ENCODE results near the gene ITGAL. TPM values are rescaled to one million over a fixed set of nuclear protein-coding genes. Genes with fewer than 3 reads are reported as not detected.

ITGAL gene
- total and polyA plus RNA-seq, 2 of the 13 experiments (the other 11 are each of a cell fraction or from before 2014, with no cell fraction given), result 0.86 to 1.2 TPM

DNA sequence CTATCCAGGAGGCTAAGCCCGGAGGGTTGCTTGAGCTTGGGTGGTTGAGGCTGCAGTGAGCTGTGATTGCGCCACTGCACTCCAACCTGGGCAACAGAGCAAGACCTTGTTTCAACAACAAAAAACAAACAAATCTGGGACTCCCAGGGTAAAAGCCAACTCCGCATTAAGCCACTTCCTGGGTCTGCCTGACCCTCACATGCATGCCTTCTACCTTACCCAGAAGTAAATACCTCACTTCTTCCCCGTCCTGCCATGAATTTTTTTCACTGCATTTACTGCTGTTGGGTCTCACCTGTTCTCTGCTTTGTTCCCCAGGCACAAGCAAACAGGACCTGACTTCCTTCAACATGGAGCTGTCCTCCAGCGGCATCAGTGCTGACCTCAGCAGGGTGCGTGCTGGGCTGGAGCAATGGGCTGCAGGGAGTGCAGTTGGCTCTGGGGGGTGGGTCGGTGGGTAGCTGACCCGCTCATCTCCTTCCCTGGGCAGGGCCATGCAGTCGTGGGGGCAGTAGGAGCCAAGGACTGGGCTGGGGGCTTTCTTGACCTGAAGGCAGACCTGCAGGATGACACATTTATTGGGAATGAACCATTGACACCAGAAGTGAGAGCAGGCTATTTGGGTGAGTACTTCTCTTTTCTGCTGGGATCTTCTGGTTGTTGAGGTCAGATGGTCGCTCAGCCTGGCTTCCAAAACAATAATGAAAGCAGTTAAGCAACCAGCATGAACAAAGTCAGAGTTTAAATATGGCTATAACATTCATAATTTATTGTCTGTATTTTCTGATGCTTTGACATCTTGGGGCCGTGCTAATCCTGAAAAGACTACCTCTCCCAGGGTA lies 16.4 kb downstream of the ITGAL start (continued):
- TF ChIP-seq PHF20 (CRISPR knock-in tag; IDR thresholded peaks at IDR 0.05) (no peak; the same call in 1 of the 2 replicates), PHF5A (CRISPR knock-in tag; IDR thresholded peaks at IDR 0.05; ENCODE audit: low read depth, unreplicated experiment) (no peak), ZSCAN31 (CRISPR knock-in tag; IDR thresholded peaks at IDR 0.05; ENCODE audit: low read depth) (no peak)

DNA sequence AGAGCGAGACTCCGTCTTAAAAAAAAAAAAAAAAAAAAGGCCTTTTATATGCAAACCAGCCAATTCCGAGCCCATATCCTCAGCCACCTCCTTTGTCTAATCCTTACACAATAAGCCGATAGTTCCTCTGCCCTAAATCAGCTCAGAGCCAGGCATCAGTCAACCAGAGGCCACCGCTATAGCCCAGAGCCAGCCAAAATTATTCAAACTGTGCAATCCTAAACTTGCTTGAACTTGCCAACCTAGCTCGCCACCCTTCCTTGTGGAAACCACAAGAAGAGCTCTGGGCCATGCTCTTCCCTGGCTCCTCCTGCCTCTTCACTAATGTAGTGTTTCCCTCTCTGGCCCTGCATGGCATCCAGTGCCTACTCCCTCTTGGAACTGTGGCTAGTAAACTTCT lies 17.7 kb downstream of the ITGAL start:
- H3K36me3 ChIP-seq (replicated peaks in 1 of 2; ENCODE audit: control insufficient read depth in 1 of 2, insufficient read depth in 2 of 2, low read length in 2 of 2), result no peaks in the 10 kb centered on the region
- no peak for ATAC-seq
- CTCF ChIA-PET (ENCODE audit: low intra/inter-chr PET ratio, low total read pairs), result no interaction called here
- TF ChIP-seq SP5 (CRISPR knock-in tag; IDR thresholded peaks at IDR 0.05; ENCODE audit: borderline replicate concordance, low read depth) (no peak), ZNF432 (CRISPR knock-in tag; IDR thresholded peaks at IDR 0.05; ENCODE audit: borderline replicate concordance) (no peak), ZNF468 (CRISPR knock-in tag; IDR thresholded peaks at IDR 0.05) (no peak), STAT5B (CRISPR knock-in tag; IDR thresholded peaks at IDR 0.05) (no peak), HHEX (CRISPR knock-in tag; IDR thresholded peaks at IDR 0.05) (no peak), DR1 (CRISPR knock-in tag; IDR thresholded peaks at IDR 0.05) (no peak), KLF15 (CRISPR knock-in tag; IDR thresholded peaks at IDR 0.05; ENCODE audit: borderline replicate concordance) (no peak), ZNF883 (CRISPR knock-in tag; IDR thresholded peaks at IDR 0.05; ENCODE audit: not compliant biosample characterization) (no peak), BRD4 (CRISPR knock-in tag; IDR thresholded peaks at IDR 0.05) (no peak), ZNF501 (CRISPR knock-in tag; IDR thresholded peaks at IDR 0.05) (no peak)
- TF ChIP-seq, protein P1, sequence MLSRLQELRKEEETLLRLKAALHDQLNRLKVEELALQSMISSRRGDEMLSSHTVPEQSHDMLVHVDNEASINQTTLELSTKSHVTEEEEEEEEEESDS (CRISPR knock-in tag; IDR thresholded peaks at IDR 0.05; ENCODE audit: borderline replicate concordance), result no peak
- TF ChIP-seq, protein P2, sequence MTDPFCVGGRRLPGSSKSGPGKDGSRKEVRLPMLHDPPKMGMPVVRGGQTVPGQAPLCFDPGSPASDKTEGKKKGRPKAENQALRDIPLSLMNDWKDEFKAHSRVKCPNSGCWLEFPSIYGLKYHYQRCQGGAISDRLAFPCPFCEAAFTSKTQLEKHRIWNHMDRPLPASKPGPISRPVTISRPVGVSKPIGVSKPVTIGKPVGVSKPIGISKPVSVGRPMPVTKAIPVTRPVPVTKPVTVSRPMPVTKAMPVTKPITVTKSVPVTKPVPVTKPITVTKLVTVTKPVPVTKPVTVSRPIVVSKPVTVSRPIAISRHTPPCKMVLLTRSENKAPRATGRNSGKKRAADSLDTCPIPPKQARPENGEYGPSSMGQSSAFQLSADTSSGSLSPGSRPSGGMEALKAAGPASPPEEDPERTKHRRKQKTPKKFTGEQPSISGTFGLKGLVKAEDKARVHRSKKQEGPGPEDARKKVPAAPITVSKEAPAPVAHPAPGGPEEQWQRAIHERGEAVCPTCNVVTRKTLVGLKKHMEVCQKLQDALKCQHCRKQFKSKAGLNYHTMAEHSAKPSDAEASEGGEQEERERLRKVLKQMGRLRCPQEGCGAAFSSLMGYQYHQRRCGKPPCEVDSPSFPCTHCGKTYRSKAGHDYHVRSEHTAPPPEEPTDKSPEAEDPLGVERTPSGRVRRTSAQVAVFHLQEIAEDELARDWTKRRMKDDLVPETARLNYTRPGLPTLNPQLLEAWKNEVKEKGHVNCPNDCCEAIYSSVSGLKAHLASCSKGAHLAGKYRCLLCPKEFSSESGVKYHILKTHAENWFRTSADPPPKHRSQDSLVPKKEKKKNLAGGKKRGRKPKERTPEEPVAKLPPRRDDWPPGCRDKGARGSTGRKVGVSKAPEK (CRISPR knock-in tag; IDR thresholded peaks at IDR 0.05; ENCODE audit: borderline replicate concordance), result no peak
- TF ChIP-seq, protein P3, sequence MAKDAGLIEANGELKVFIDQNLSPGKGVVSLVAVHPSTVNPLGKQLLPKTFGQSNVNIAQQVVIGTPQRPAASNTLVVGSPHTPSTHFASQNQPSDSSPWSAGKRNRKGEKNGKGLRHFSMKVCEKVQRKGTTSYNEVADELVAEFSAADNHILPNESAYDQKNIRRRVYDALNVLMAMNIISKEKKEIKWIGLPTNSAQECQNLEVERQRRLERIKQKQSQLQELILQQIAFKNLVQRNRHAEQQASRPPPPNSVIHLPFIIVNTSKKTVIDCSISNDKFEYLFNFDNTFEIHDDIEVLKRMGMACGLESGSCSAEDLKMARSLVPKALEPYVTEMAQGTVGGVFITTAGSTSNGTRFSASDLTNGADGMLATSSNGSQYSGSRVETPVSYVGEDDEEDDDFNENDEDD (CRISPR knock-in tag; IDR thresholded peaks at IDR 0.05; ENCODE audit: borderline replicate concordance), result no peak
- TF ChIP-seq, protein P4, sequence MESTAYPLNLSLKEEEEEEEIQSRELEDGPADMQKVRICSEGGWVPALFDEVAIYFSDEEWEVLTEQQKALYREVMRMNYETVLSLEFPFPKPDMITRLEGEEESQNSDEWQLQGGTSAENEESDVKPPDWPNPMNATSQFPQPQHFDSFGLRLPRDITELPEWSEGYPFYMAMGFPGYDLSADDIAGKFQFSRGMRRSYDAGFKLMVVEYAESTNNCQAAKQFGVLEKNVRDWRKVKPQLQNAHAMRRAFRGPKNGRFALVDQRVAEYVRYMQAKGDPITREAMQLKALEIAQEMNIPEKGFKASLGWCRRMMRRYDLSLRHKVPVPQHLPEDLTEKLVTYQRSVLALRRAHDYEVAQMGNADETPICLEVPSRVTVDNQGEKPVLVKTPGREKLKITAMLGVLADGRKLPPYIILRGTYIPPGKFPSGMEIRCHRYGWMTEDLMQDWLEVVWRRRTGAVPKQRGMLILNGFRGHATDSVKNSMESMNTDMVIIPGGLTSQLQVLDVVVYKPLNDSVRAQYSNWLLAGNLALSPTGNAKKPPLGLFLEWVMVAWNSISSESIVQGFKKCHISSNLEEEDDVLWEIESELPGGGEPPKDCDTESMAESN (CRISPR knock-in tag; conservative IDR thresholded peaks at IDR 0.05), result no peak

More for the DNA sequence above, 17.7 kb downstream of the ITGAL start:
- no peaks in the 10 kb centered on the region for H3K27me3 ChIP-seq (ENCODE audit: control insufficient read depth in 1 of 2, insufficient read depth in 2 of 2, low read length in 2 of 2)
- H3K79me2 ChIP-seq (ENCODE audit: insufficient read depth, low read length), result no peaks in the 10 kb centered on the region
- H3K4me2 ChIP-seq (ENCODE audit: low read depth, low read length), result no peak overlapping the region
- DNase-seq (ENCODE audit: low spot score), result no peak
- H3K9ac ChIP-seq (ENCODE audit: insufficient read depth, low read depth, low read length), result no peak overlapping the region
- H3K4me1 ChIP-seq (ENCODE audit: insufficient read depth, low read length), result peaks cover 49% of the 10 kb centered on the region
- no peak overlapping the region for H3K27ac ChIP-seq (ENCODE audit: extremely low read length, insufficient read depth, low read length)
- in situ Hi-C loops (cut with HindIII; ENCODE audit: extremely low pct_ligation_motif_present, low pct_unique_long_range_greater_than_20kb) (no loop called here), intact Hi-C loops (cut with micrococcal nuclease; ENCODE audit: unreplicated experiment) (no loop called here)
- H3K9me3 ChIP-seq (ENCODE audit: low read length), result no peaks in the 10 kb centered on the region
- no TSS peak for BruUV-seq (replicated peaks)
- no peak for FAIRE-seq
- H2AFZ ChIP-seq (ENCODE audit: low read length), result no peak overlapping the region
- 97% methylated on average over 6 of the region's 6 CpGs for WGBS (ENCODE audit: low lambda C conversion rate)
- H4K20me1 ChIP-seq (ENCODE audit: insufficient read depth, low read length), result no peaks in the 10 kb centered on the region
- POLR2A ChIA-PET, result interaction anchor here (2.2 kb wide), 1 partner anchor 60 kb away, joined by 8 read pairs; the partner anchor contains the start of gene DCTPP1
- H3K4me3 ChIP-seq (replicated peaks in 1 of 3; ENCODE audit: insufficient read depth in 1 of 3, low read depth in 2 of 3, low read length in 3 of 3), result no peak overlapping the region
